Liver (tissue), 9 donors: ENCODE results near the gene ACYP2. TPM values are rescaled to one million over a fixed set of nuclear protein-coding genes. Genes with fewer than 3 reads are reported as not detected.

Experiments used
- DNase-seq: peaks from one replicate; pipeline ENCODE4 v3.0.0-alpha.2; 2017; ENCODE audit warnings: low spot score
- H3K27ac ChIP-seq, 2 donors: one replicate each; pipeline ENCODE4 v1.7.0; 2013; ENCODE audit warnings: inconsistent platforms in 2 of 2, low read length in 2 of 2, control low read depth in 1 of 2, low read depth in 1 of 2, mild to moderate bottlenecking in 1 of 2
- H3K27me3 ChIP-seq, 4 donors: one replicate each; pipeline versions ENCODE4 v1.6.1 to v1.7.0; 2013; ENCODE audit warnings: low read length in 3 of 4, inconsistent platforms in 1 of 4, mild to moderate bottlenecking in 1 of 4, moderate library complexity in 1 of 4; ENCODE audit not compliant: control insufficient read depth in 4 of 4, insufficient read depth in 4 of 4
- H3K36me3 ChIP-seq, 4 donors: one replicate each; pipeline versions ENCODE4 v1.6.1 to v1.7.0; 2013; ENCODE audit warnings: low read length in 3 of 4, mild to moderate bottlenecking in 3 of 4, low read depth in 1 of 4, moderate library complexity in 1 of 4; ENCODE audit not compliant: control insufficient read depth in 4 of 4, insufficient read depth in 3 of 4
- H3K4me1 ChIP-seq, 4 donors: one replicate each; pipeline versions ENCODE4 v1.6.1 to v1.7.0; 2013; ENCODE audit warnings: low read length in 3 of 4, mild to moderate bottlenecking in 3 of 4, moderate library complexity in 1 of 4; ENCODE audit not compliant: control insufficient read depth in 4 of 4, insufficient read depth in 4 of 4
- H3K4me3 ChIP-seq, 3 donors: one replicate each; pipeline versions ENCODE4 v1.6.1 to v1.7.0; 2013; ENCODE audit warnings: low read length in 3 of 3, control low read depth in 1 of 3, low read depth in 1 of 3, mild to moderate bottlenecking in 1 of 3
- H3K9ac ChIP-seq, 2 donors: one replicate each; pipeline ENCODE4 v1.7.0; 2013; ENCODE audit warnings: low read length in 2 of 2, mild to moderate bottlenecking in 2 of 2, moderate library complexity in 2 of 2, control low read depth in 1 of 2, low read depth in 1 of 2
- H3K9me3 ChIP-seq, 4 donors: one replicate each; pipeline versions ENCODE4 v1.6.1 to v1.7.0; 2013; ENCODE audit warnings: low read length in 3 of 4; ENCODE audit not compliant: control insufficient read depth in 4 of 4
- ATF3 ChIP-seq: IDR thresholded peaks from 2 replicates; pipeline ENCODE4 v1.6.1; 2016; ENCODE audit warnings: antibody characterized with exemption
- CTCF ChIP-seq: fragments of 150-350 bp; IDR thresholded peaks from 2 replicates; pipeline ENCODE4 v1.5.1; 2017; ENCODE audit warnings: improper control_type of control experiment, low read depth, low read length; ENCODE audit not compliant: missing input control
- EGR1 ChIP-seq, 2 donors: IDR thresholded peaks; 2 replicates each; pipeline ENCODE4 v1.6.1; 2016 to 2018; ENCODE audit warnings: antibody characterized with exemption in 2 of 2, low read depth in 2 of 2
- FOXA2 ChIP-seq: IDR thresholded peaks from 2 replicates; pipeline ENCODE4 v1.6.1; 2016; ENCODE audit warnings: antibody characterized with exemption
- GABPA ChIP-seq, 2 donors: IDR thresholded peaks in 1 of 2; conservative IDR thresholded peaks in 1 of 2; 2 replicates each; pipeline ENCODE4 v1.6.1; 2016; ENCODE audit warnings: antibody characterized with exemption in 2 of 2, mild to moderate bottlenecking in 1 of 2, moderate library complexity in 1 of 2
- HNF4G ChIP-seq: IDR thresholded peaks from 2 replicates; pipeline ENCODE4 v1.6.1; 2016; ENCODE audit warnings: antibody characterized with exemption
- JUND ChIP-seq, 2 donors: IDR thresholded peaks; 2 replicates each; pipeline ENCODE4 v1.6.1; 2016; ENCODE audit warnings: antibody characterized with exemption in 2 of 2
- NR2F2 ChIP-seq: IDR thresholded peaks from 2 replicates; pipeline ENCODE4 v1.6.1; 2016; ENCODE audit warnings: antibody characterized with exemption
- RAD21 ChIP-seq, 2 donors: IDR thresholded peaks; 2 replicates each; pipeline ENCODE4 v1.6.1; 2016; ENCODE audit warnings: antibody characterized with exemption in 2 of 2, mild to moderate bottlenecking in 2 of 2
- REST ChIP-seq: IDR thresholded peaks from 2 replicates; pipeline ENCODE4 v1.6.1; 2016; ENCODE audit warnings: antibody characterized with exemption, mild to moderate bottlenecking
- RXRA ChIP-seq, 2 donors: IDR thresholded peaks; 2 replicates each; pipeline ENCODE4 v1.6.1; 2017 to 2018; ENCODE audit warnings: antibody characterized with exemption in 2 of 2, mild to moderate bottlenecking in 1 of 2
- SP1 ChIP-seq: IDR thresholded peaks from 2 replicates; pipeline ENCODE4 v1.6.1; 2018; ENCODE audit warnings: antibody characterized with exemption, mild to moderate bottlenecking
- TAF1 ChIP-seq: conservative IDR thresholded peaks from 2 replicates; pipeline ENCODE4 v1.6.1; 2016; ENCODE audit warnings: antibody characterized with exemption, mild to moderate bottlenecking
- YY1 ChIP-seq: IDR thresholded peaks from 2 replicates; pipeline ENCODE4 v1.6.1; 2016; ENCODE audit warnings: antibody characterized with exemption, mild to moderate bottlenecking
- ZBTB33 ChIP-seq: IDR thresholded peaks from 2 replicates; pipeline ENCODE4 v1.6.1; 2016; ENCODE audit warnings: antibody characterized with exemption
- WGBS: extraction: QIAGEN DNeasy Blood & Tissue Kit; methylation state at CpG from one replicate; pipeline ENCODE4 v1.1.7; 2013; 5-methylcytosine and 5-hydroxymethylcytosine counted together
- polyA plus RNA-seq, 2 donors: library from polyadenylated mRNA; stranded (reverse) in 1 of 2; unstranded in 1 of 2; fragments of 200-250 nt in 1 of 2; fragments of >200 nt in 1 of 2; fragmentation: Nextera tagmentation in 1 of 2; extraction: Ambion mirVana in 1 of 2; gene quantifications; one replicate each; pipeline versions ENCODE4 v1.2.1 to v1.2.3, GENCODE V29; 2013 to 2015
- total RNA-seq, 2 donors: library from RNA; depleted of rRNA; stranded (reverse); fragments of >200 nt; gene quantifications; one replicate each; pipeline ENCODE4 v1.2.3, GENCODE V29; 2014
- donor health status: healthy.
- donor health status: healthy.
- donor health status: healthy.
- donor health status: healthy.
- donor health status: healthy.

ACYP2 gene
- total and polyA plus RNA-seq, 4 donors = 13.1 to 44.3 (median 15.4) TPM

GRCh38 chr2:54185105-54185504, 69.7 kb downstream of the ACYP2 start:
- no peaks in the 10 kb centered on the region for H3K9me3 ChIP-seq
- 98% methylated on average over 1 of the region's 1 CpG for WGBS

GRCh38 chr2:54187331-54187730, 71.9 kb downstream of the ACYP2 start:
- TF ChIP-seq CTCF = no peak
- no peak for TF ChIP-seq SP1
- no peak for TF ChIP-seq JUND (IDR thresholded peaks at IDR 0.05)
- no peak for TF ChIP-seq NR2F2
- no peak for TF ChIP-seq ZBTB33
- TF ChIP-seq REST = no peak
- no peak for TF ChIP-seq HNF4G
- no peak for TF ChIP-seq RXRA (IDR thresholded peaks at IDR 0.05)
- no peak for TF ChIP-seq ATF3
- TF ChIP-seq GABPA (IDR thresholded peaks at IDR 0.05 in 1 of 2, conservative IDR thresholded peaks at IDR 0.05 in 1 of 2) = no peak
- no peak for TF ChIP-seq EGR1 (IDR thresholded peaks at IDR 0.05; ENCODE audit: low read depth in 2 of 2)
- no peak for TF ChIP-seq RAD21 (IDR thresholded peaks at IDR 0.05)
- TF ChIP-seq FOXA2 = no peak
- no peak for TF ChIP-seq TAF1
- no peak for DNase-seq
- WGBS = 88% methylated on average over 5 of the region's 5 CpGs
- H3K36me3 ChIP-seq = peaks cover 0 to 7% (median 2%) of the 10 kb centered on the region in 4 donors
- no peak overlapping the region for H3K4me3 ChIP-seq
- no peak overlapping the region for H3K27ac ChIP-seq
- H3K9me3 ChIP-seq = no peaks in the 10 kb centered on the region
- H3K9ac ChIP-seq = no peak overlapping the region
- H3K4me1 ChIP-seq = no peaks in the 10 kb centered on the region
- no peaks in the 10 kb centered on the region for H3K27me3 ChIP-seq

More at GRCh38 chr2:54185105-54185504, 69.7 kb downstream of the ACYP2 start:
- Histone ChIP-seq H3K4me1 (no peaks in the 10 kb centered on the region), H3K4me3 (no peak overlapping the region), H3K36me3 (peaks cover 0 to 7% (median 2%) of the 10 kb centered on the region in 4 donors), H3K27me3 (no peaks in the 10 kb centered on the region), H3K9ac (no peak overlapping the region), H3K27ac (no peak overlapping the region)
- TF ChIP-seq JUND (IDR thresholded peaks at IDR 0.05) = no peak
- TF ChIP-seq RXRA (IDR thresholded peaks at IDR 0.05) = no peak
- TF ChIP-seq YY1 = no peak
- TF ChIP-seq GABPA (IDR thresholded peaks at IDR 0.05 in 1 of 2, conservative IDR thresholded peaks at IDR 0.05 in 1 of 2) = no peak
- DNase-seq = no peak
